Esophagus (tissue), 2 donors: ENCODE results near the gene GOLGA6B. TPM values are rescaled to one million over a fixed set of nuclear protein-coding genes. Genes with fewer than 3 reads are reported as not detected.
"Not testable (repeated sequence)": the region's sequence is repeated elsewhere in the genome, so short reads cannot be mapped to it uniquely, and the experiment has no call there.

Source experiments
- H3K27ac ChIP-seq, 2 donors: one replicate each; pipeline ENCODE4 v1.5.1; 2013; ENCODE audit warnings: low read depth in 2 of 2, mild to moderate bottlenecking in 2 of 2, inconsistent platforms in 1 of 2, low read length in 1 of 2, moderate library complexity in 1 of 2
- H3K27me3 ChIP-seq, 2 donors: one replicate each; pipeline ENCODE4 v1.6.1; 2013; ENCODE audit warnings: low read length in 2 of 2, control low read depth in 1 of 2, mild to moderate bottlenecking in 1 of 2; ENCODE audit not compliant: insufficient read depth in 2 of 2, control insufficient read depth in 1 of 2
- H3K36me3 ChIP-seq, 2 donors: one replicate each; pipeline ENCODE4 v1.6.1; 2013; ENCODE audit warnings: low read length in 1 of 2; ENCODE audit not compliant: control insufficient read depth in 2 of 2, insufficient read depth in 2 of 2
- H3K4me1 ChIP-seq, 2 donors: one replicate each; pipeline ENCODE4 v1.6.1; 2013; ENCODE audit warnings: low read length in 1 of 2; ENCODE audit not compliant: control insufficient read depth in 2 of 2, insufficient read depth in 2 of 2
- H3K4me3 ChIP-seq, 2 donors: one replicate each; pipeline ENCODE4 v1.5.1; 2013; ENCODE audit warnings: low read length in 2 of 2, mild to moderate bottlenecking in 2 of 2, low read depth in 1 of 2, moderate library complexity in 1 of 2
- H3K9me3 ChIP-seq, 2 donors: one replicate each; pipeline ENCODE4 v1.6.1; 2013; ENCODE audit warnings: mild to moderate bottlenecking in 2 of 2, low read depth in 1 of 2, low read length in 1 of 2, moderate library complexity in 1 of 2; ENCODE audit not compliant: control insufficient read depth in 2 of 2, insufficient read depth in 1 of 2
- WGBS, 2 donors: extraction: QIAGEN DNeasy Blood & Tissue Kit; methylation state at CpG; one replicate each; pipeline ENCODE4 v1.1.7; 2013; 5-methylcytosine and 5-hydroxymethylcytosine counted together
- polyA plus RNA-seq, 2 donors: library from polyadenylated mRNA; stranded (reverse); fragments of 200-250 nt; gene quantifications; one replicate each; pipeline ENCODE4 v1.2.3, GENCODE V29; 2013
- donor health status: healthy with polysubstance abuse.
- donor health status: Bipolar disorder and iron deficiency.

The GOLGA6B gene
- polyA plus RNA-seq, 2 donors = not detected

GRCh38 chr15:72663931-72664330, 9.4 kb downstream of the GOLGA6B start:
- H3K36me3 ChIP-seq, H3K4me1 ChIP-seq, H3K4me3 ChIP-seq, H3K27me3 ChIP-seq, H3K9me3 ChIP-seq, H3K27ac ChIP-seq: not testable (repeated sequence)
- no CpG with 5 or more reads among the region's 8 CpGs for WGBS, 2 donors

GRCh38 chr15:72665706-72666105, 11.2 kb downstream of the GOLGA6B start:
- 66 to 68% methylated on average over 5 of the region's 11 CpGs for WGBS, 2 donors
- H3K4me1 ChIP-seq, H3K27ac ChIP-seq, H3K36me3 ChIP-seq, H3K4me3 ChIP-seq, H3K9me3 ChIP-seq, H3K27me3 ChIP-seq: not testable (repeated sequence)

GRCh38 chr15:72669803-72670202, 15.3 kb downstream of the GOLGA6B start:
- WGBS, 2 donors = 91 to 93% methylated on average over 3 to 5 of the region's 6 CpGs
- not testable (repeated sequence) for H3K36me3 ChIP-seq, H3K4me1 ChIP-seq, H3K9me3 ChIP-seq, H3K4me3 ChIP-seq, H3K27me3 ChIP-seq, H3K27ac ChIP-seq

- not testable (repeated sequence) for H3K27ac ChIP-seq, H3K27me3 ChIP-seq, H3K4me1 ChIP-seq, H3K4me3 ChIP-seq, H3K9me3 ChIP-seq, H3K36me3 ChIP-seq
- 5 to 7% methylated on average over 8 of the region's 8 CpGs for WGBS, 2 donors
These were observed 16.3 kb downstream of the GOLGA6B start for GRCh38 chr15:72670656-72671352.

- no peak overlapping the region for H3K4me3 ChIP-seq
- 31 to 32% methylated on average over 3 of the region's 3 CpGs for WGBS, 2 donors
- H3K4me1 ChIP-seq = peaks cover 0 to 3% of the 10 kb centered on the region in 2 donors
- H3K9me3 ChIP-seq = no peaks in the 10 kb centered on the region
- H3K27me3 ChIP-seq = no peaks in the 10 kb centered on the region
- no peaks in the 10 kb centered on the region for H3K36me3 ChIP-seq
- H3K27ac ChIP-seq = no peak overlapping the region
These were observed 17.0 kb downstream of the GOLGA6B start for GRCh38 chr15:72671525-72671924.

- Histone ChIP-seq H3K27me3 (no peaks in the 10 kb centered on the region), H3K4me1 (no peaks in the 10 kb centered on the region)
- WGBS, 2 donors = 88% methylated on average over 4 of the region's 4 CpGs
These were observed 22.3 kb downstream of the GOLGA6B start for GRCh38 chr15:72676838-72677237.

GRCh38 chr15:72680931-72681330, 26.4 kb downstream of the GOLGA6B start:
- no peak overlapping the region for H3K4me3 ChIP-seq
- no peaks in the 10 kb centered on the region for H3K9me3 ChIP-seq
- no peaks in the 10 kb centered on the region for H3K4me1 ChIP-seq
- no peak overlapping the region for H3K27ac ChIP-seq
- H3K36me3 ChIP-seq = no peaks in the 10 kb centered on the region
- no peaks in the 10 kb centered on the region for H3K27me3 ChIP-seq
- WGBS, 2 donors = 53 to 56% methylated on average over 3 of the region's 3 CpGs

More at GRCh38 chr15:72676838-72677237, 22.3 kb downstream of the GOLGA6B start:
- Histone ChIP-seq H3K36me3 (no peaks in the 10 kb centered on the region), H3K9me3 (no peaks in the 10 kb centered on the region), H3K4me3 (no peak overlapping the region), H3K27ac (no peak overlapping the region)

GRCh38 chr15:72682772-72683171, 28.3 kb downstream of the GOLGA6B start:
- Histone ChIP-seq H3K36me3 (no peaks in the 10 kb centered on the region), H3K27ac (no peak overlapping the region), H3K4me1 (no peaks in the 10 kb centered on the region), H3K4me3 (no peak overlapping the region), H3K9me3 (no peaks in the 10 kb centered on the region), H3K27me3 (no peaks in the 10 kb centered on the region)
- 93 to 94% methylated on average over 3 of the region's 3 CpGs for WGBS, 2 donors

- no peaks in the 10 kb centered on the region for H3K36me3 ChIP-seq
- WGBS, 2 donors = 17 to 25% methylated on average over 23 of the region's 23 CpGs
- no peaks in the 10 kb centered on the region for H3K9me3 ChIP-seq
- peak overlapping the region; percentile 67 to 70 for H3K4me3 ChIP-seq
- peak overlapping the region; percentile 93 to 97 for H3K27ac ChIP-seq
- no peaks in the 10 kb centered on the region for H3K27me3 ChIP-seq
- no peaks in the 10 kb centered on the region for H3K4me1 ChIP-seq
These were observed 30.9 kb downstream of the GOLGA6B start for GRCh38 chr15:72685301-72685924.
